ENCODE measurements around the gene ARL5C.

DNA sequence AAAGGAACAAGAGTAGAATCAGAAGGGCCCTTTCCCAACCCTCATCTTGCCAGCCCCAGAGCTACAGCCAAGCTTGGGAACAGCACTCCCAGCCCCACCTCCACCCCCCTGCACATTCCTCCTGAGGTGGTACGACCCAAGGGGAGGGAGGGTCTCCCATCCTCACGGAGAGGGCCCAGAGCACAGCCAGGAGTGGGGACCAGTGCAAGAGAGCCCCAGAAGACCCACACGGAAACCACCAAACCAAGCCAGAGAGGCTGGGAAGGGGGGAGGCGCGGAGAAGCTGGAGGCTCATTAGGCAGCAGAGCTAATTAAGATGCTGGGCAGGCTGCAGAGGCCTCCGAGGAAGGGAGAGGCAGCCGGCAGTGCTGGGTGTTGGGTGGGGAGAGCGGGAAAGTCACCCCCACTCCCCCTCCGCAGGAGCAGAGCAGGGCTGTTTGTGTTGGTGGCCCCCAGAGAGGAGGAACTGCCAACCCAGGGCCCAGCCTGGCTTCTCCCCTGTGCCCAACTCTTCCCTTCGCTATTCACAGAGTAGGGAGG, 29.1 kb upstream of the ARL5C start:
- TF ChIP-seq, protein P1, sequence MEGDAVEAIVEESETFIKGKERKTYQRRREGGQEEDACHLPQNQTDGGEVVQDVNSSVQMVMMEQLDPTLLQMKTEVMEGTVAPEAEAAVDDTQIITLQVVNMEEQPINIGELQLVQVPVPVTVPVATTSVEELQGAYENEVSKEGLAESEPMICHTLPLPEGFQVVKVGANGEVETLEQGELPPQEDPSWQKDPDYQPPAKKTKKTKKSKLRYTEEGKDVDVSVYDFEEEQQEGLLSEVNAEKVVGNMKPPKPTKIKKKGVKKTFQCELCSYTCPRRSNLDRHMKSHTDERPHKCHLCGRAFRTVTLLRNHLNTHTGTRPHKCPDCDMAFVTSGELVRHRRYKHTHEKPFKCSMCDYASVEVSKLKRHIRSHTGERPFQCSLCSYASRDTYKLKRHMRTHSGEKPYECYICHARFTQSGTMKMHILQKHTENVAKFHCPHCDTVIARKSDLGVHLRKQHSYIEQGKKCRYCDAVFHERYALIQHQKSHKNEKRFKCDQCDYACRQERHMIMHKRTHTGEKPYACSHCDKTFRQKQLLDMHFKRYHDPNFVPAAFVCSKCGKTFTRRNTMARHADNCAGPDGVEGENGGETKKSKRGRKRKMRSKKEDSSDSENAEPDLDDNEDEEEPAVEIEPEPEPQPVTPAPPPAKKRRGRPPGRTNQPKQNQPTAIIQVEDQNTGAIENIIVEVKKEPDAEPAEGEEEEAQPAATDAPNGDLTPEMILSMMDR (IDR thresholded peaks at IDR 0.05), result no peak
- TF ChIP-seq POLR2A (IDR thresholded peaks at IDR 0.05), result no peak
- no peak for TF ChIP-seq POLR2AphosphoS5 (IDR thresholded peaks at IDR 0.05)
